Upper lobe of left lung (tissue), 6 donors: ENCODE measurements around the gene CS. TPM values are rescaled to one million over a fixed set of nuclear protein-coding genes. Genes with fewer than 3 reads are reported as not detected.
A peak's percentile ranks its signal among the peaks of the same experiment; 100 is the strongest.

ENCODE experiments used
- ATAC-seq, 2 donors: fragments of 200-7000 bp; cut with Tn5 transposase; one replicate each; pipeline ENCODE4 v1.9.1; 2022; ENCODE audit warnings: mild to moderate bottlenecking in 2 of 2, moderate library complexity in 2 of 2; ENCODE audit not compliant: low FRiP score in 2 of 2
- DNase-seq, 2 donors: peaks; one replicate each; pipeline ENCODE4 v3.0.0-alpha.2; 2019 to 2020
- H3K27ac ChIP-seq, 4 donors: fragments of 200-600 bp; sonication (generic); one replicate each; pipeline ENCODE4 v1.5.1; 2016 to 2019
- H3K27me3 ChIP-seq, 4 donors: fragments of 200-600 bp; sonication (generic); one replicate each; pipeline ENCODE4 v1.5.1; 2017 to 2019
- H3K36me3 ChIP-seq, 4 donors: fragments of 200-600 bp; sonication (generic); one replicate each; pipeline ENCODE4 v1.5.1; 2016 to 2019
- H3K4me1 ChIP-seq, 4 donors: fragments of 200-600 bp; sonication (generic); one replicate each; pipeline ENCODE4 v1.5.1; 2018 to 2019
- H3K4me3 ChIP-seq, 4 donors: fragments of 200-600 bp; sonication (generic); one replicate each; pipeline ENCODE4 v1.5.1; 2017 to 2019; ENCODE audit warnings: mild to moderate bottlenecking in 2 of 4, moderate library complexity in 1 of 4
- H3K9me3 ChIP-seq, 4 donors: fragments of 200-600 bp; sonication (generic); one replicate each; pipeline ENCODE4 v1.5.1; 2018 to 2019
- EP300 ChIP-seq, 4 donors: sonication (generic); formaldehyde crosslinking; IDR thresholded peaks; one replicate each; pipeline ENCODE4 v1.5.1; 2017; ENCODE audit warnings: antibody characterized with exemption in 4 of 4, control low read depth in 2 of 4
- POLR2A ChIP-seq, 4 donors: fragments of 450-650 bp; IDR thresholded peaks; one replicate each; pipeline ENCODE4 v1.5.1; 2016 to 2017; ENCODE audit warnings: antibody characterized with exemption in 4 of 4, mild to moderate bottlenecking in 2 of 4
- POLR2AphosphoS5 ChIP-seq, 2 donors: sonication (generic); formaldehyde crosslinking; IDR thresholded peaks; one replicate each; pipeline ENCODE4 v1.5.1; 2017; ENCODE audit warnings: antibody characterized with exemption in 2 of 2
- WGBS, 2 donors: methylation state at CpG; one replicate each; pipeline ENCODE4 v1.1.5; 2017 to 2018; 5-methylcytosine and 5-hydroxymethylcytosine counted together
- total RNA-seq, 6 donors: library from RNA; depleted of rRNA in 4 of 6; stranded (reverse); fragments of >200 nt in 4 of 6; gene quantifications; one replicate each; pipeline versions ENCODE4 v1.1.0 to v1.2.1, GENCODE V29; 2016 to 2021
- TF ChIP-seq, protein P1 (sequence below), 6 experiments: fragments of 450-650 bp in 4 of 6; fragments of 200-600 bp in 2 of 6; sonication (generic) in 2 of 6; IDR thresholded peaks; one replicate each; pipeline ENCODE4 v1.5.1; 2016 to 2019; ENCODE audit warnings: antibody characterized with exemption in 6 of 6
- donor health status: DM: no; HTN: no; CAD: no; lungs with moderate emphysema.
- donor health status: DM: no; HTN: yes; CAD: no; lungs with severe emphysema.

Gene CS
- total RNA-seq, 6 donors from 2014 or later: 99.9 to 201 (median 151) TPM

DNA sequence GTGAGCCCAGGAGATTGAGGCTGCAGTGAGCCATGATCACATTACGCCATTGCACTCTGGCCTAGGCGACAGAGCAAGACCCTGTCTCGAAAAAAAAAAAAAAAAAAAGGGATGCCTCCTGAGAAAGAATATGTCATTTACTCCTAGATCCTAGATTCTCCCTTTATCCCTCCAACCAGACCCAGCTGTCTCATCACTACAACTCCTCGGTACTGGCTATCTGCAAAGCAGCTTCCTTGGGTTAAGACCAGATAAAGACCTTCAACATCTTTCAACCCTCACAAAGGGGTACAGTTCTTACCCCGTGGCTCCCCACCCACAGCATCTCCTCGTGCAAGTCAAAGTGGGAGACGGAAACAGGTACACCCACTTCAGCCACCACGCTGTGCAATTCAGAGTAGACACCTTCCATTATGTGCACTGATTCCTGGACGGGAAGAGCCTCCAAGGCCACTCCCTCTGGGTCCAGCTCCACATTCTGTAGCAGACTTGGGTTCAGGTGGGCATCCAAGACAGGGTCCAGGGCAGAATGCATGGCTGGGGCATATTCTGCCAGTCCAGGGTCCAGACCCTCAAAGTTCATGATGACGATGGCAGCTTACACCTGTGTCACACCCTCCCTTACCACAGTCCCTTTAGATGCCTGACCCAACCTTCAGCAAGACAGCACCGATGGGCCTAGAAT is 32.5 kb upstream of the CS start:
- TF ChIP-seq EP300 (IDR thresholded peaks at IDR 0.05) (no peak), POLR2A (IDR thresholded peaks at IDR 0.05) (no peak), POLR2AphosphoS5 (IDR thresholded peaks at IDR 0.05) (no peak)
- TF ChIP-seq, protein P1, sequence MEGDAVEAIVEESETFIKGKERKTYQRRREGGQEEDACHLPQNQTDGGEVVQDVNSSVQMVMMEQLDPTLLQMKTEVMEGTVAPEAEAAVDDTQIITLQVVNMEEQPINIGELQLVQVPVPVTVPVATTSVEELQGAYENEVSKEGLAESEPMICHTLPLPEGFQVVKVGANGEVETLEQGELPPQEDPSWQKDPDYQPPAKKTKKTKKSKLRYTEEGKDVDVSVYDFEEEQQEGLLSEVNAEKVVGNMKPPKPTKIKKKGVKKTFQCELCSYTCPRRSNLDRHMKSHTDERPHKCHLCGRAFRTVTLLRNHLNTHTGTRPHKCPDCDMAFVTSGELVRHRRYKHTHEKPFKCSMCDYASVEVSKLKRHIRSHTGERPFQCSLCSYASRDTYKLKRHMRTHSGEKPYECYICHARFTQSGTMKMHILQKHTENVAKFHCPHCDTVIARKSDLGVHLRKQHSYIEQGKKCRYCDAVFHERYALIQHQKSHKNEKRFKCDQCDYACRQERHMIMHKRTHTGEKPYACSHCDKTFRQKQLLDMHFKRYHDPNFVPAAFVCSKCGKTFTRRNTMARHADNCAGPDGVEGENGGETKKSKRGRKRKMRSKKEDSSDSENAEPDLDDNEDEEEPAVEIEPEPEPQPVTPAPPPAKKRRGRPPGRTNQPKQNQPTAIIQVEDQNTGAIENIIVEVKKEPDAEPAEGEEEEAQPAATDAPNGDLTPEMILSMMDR (IDR thresholded peaks at IDR 0.05): no peak
- Histone ChIP-seq H3K4me3 (peak overlapping the region in 3 of 4 donors; percentile 60 to 69 (median 62)), H3K4me1 (peaks cover 6 to 15% (median 11%) of the 10 kb centered on the region in 4 donors), H3K27me3 (no peaks in the 10 kb centered on the region), H3K27ac (peak overlapping the region; percentile 93 to 98 (median 96)), H3K9me3 (no peaks in the 10 kb centered on the region), H3K36me3 (peaks cover 0 to 8% (median 6%) of the 10 kb centered on the region in 4 donors)
- WGBS, 2 donors: 93 to 94% methylated on average over 11 of the region's 11 CpGs
- ATAC-seq (no peak), DNase-seq (no peak)

DNA sequence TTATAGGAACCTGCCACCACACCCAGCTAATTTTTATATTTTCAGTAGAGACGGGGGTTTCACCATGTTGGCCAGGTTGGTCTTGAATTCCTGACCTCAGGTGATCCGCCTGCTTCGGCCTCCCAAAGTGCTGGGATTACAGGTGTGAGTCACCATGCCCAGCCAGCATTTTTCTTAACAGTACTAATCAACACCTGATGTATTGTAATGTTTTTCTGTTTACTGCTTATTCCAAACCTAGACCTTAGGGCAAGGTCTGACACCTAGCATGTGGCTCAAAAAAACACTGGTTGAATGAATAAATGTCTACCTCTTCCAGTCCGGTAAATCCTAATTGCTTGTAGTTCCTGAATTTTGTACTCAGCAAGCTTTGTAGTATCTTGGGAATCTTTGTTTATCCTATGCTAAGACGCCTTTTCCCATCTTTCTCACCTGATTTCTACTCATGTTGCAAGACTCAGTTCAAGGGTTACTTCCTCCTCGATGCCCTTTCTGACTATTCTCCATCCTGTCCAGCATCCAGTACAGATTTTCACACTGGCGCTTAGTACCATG is 30.9 kb upstream of the CS start:
- no peaks in the 10 kb centered on the region for H3K27me3 ChIP-seq
- no peak overlapping the region for H3K4me3 ChIP-seq
- TF ChIP-seq EP300 (IDR thresholded peaks at IDR 0.05) (no peak), POLR2AphosphoS5 (IDR thresholded peaks at IDR 0.05) (no peak), POLR2A (IDR thresholded peaks at IDR 0.05) (no peak)
- TF ChIP-seq, protein P1 (IDR thresholded peaks at IDR 0.05): no peak
- no peak for ATAC-seq
- no peak overlapping the region for H3K27ac ChIP-seq
- H3K9me3 ChIP-seq: no peaks in the 10 kb centered on the region
- WGBS, 2 donors: 91 to 96% methylated on average over 7 of the region's 7 CpGs
- peaks cover 7 to 25% (median 23%) of the 10 kb centered on the region in 4 donors for H3K36me3 ChIP-seq
- DNase-seq: no peak
- peaks cover 6 to 15% (median 11%) of the 10 kb centered on the region in 4 donors for H3K4me1 ChIP-seq

DNA sequence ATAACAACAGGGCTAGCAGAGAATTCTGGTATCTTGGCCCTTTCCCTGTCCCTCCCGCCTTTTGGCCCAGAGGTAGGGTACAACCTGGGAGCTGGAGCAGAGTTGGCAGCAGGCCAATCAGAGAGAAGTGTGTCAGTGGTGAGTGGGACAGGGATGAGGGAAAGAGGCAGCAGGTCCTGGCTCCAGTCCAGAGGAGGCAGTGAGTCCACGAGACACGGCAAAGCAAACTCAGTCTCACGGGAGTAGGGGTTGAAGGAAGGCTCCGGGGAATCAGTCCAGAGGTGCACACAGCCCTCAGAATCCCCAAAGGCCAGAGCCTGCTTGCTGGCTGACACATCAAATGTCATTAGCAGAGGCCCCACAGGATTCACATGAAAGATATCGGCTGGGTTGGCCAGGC is 26.4 kb upstream of the CS start:
- H3K4me1 ChIP-seq: no peaks in the 10 kb centered on the region
- TF ChIP-seq POLR2AphosphoS5 (IDR thresholded peaks at IDR 0.05): no peak
- TF ChIP-seq, protein P1 (IDR thresholded peaks at IDR 0.05): no peak
- no peak for TF ChIP-seq EP300 (IDR thresholded peaks at IDR 0.05)
- no peak for TF ChIP-seq POLR2A (IDR thresholded peaks at IDR 0.05)
- no peaks in the 10 kb centered on the region for H3K27me3 ChIP-seq
- DNase-seq (no peak), ATAC-seq (no peak)
- H3K27ac ChIP-seq: no peak overlapping the region
- peaks cover 24 to 69% (median 63%) of the 10 kb centered on the region in 4 donors for H3K36me3 ChIP-seq
- no peak overlapping the region for H3K4me3 ChIP-seq
- no peaks in the 10 kb centered on the region for H3K9me3 ChIP-seq
- WGBS, 2 donors: 89 to 91% methylated on average over 6 of the region's 6 CpGs

DNA sequence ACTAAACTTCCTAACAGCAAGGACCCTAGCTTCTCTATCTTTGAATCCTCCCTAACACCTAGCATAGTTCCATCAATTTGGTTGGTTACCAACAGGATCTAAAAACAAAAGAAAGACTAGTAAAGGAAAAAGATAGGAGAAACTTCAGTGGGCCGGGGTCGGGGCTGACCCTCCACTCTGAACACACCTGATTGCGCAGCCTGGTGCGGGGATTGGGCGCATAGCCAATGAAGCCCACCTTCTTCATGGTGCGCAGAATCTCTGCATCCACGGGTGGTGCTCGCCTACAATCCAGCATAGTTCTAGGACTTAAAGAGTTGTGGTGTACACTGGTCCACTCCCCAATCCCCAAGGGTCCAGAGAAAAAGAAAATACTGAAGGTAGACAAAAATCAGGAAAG is 26.0 kb upstream of the CS start:
- DNase-seq: no peak
- Histone ChIP-seq H3K36me3 (peaks cover 24 to 69% (median 63%) of the 10 kb centered on the region in 4 donors), H3K4me1 (no peaks in the 10 kb centered on the region), H3K9me3 (no peaks in the 10 kb centered on the region), H3K4me3 (no peak overlapping the region), H3K27ac (no peak overlapping the region), H3K27me3 (no peaks in the 10 kb centered on the region)
- 91 to 95% methylated on average over 8 of the region's 8 CpGs for WGBS, 2 donors
- ATAC-seq: no peak
- TF ChIP-seq, protein P1 (IDR thresholded peaks at IDR 0.05): no peak
- no peak for TF ChIP-seq POLR2A (IDR thresholded peaks at IDR 0.05)
- TF ChIP-seq POLR2AphosphoS5 (IDR thresholded peaks at IDR 0.05): no peak
- no peak for TF ChIP-seq EP300 (IDR thresholded peaks at IDR 0.05)
